ENCODE data around the gene EHD2. TPM values are rescaled to one million over a fixed set of nuclear protein-coding genes. Genes with fewer than 3 reads are reported as not detected.

Gene EHD2
- total and polyA plus RNA-seq, 2 of the 4 experiments (the other 2 are of a cell fraction) = 35.3 to 181 TPM

DNA sequence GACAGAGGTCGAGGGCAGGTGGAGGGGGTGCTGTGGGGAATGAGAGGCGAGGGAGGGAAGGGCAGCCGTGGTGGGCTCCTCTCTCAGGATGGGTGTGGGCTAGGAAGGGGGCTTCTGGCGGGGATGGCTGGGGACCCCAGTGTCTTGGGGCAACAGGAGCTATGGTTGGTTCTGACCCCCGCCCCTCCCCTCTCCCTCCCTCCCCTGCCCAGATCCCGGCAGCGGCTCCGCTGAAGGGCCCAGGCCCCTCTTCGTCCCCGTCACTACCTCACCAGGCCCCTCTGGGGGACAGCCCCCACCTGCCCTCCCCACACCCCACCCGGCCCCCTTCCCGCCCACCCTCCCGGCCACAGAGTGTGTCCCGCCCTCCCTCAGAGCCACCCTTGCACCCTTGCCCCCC is 19.3 kb upstream of the EHD2 start:
- ChIA-PET POLR2A (ENCODE audit: unreplicated experiment) (no interaction called here), CTCF (no interaction called here)
- Histone ChIP-seq H3K9ac (ENCODE audit: low read depth, low read length) (no peak overlapping the region), H2BK5ac (ENCODE audit: low read depth, low read length, poor library complexity, severe bottlenecking) (no peak overlapping the region), H3K4me3 (ENCODE audit: insufficient read depth, low read depth, low read length) (no peak overlapping the region), H3K9me1 (ENCODE audit: insufficient read depth, low read length) (peaks cover 5% of the 10 kb centered on the region; the same call in 1 of the 2 replicates), H3K27ac (ENCODE audit: insufficient read depth, low read length) (no peak overlapping the region), H4K20me1 (ENCODE audit: insufficient read depth, low read length) (peaks cover 22% of the 10 kb centered on the region), H3K14ac (replicated peaks; ENCODE audit: low read depth, low read length) (no peak overlapping the region), H4K8ac (ENCODE audit: low read depth in 2 of 2, low read length in 2 of 2) (no peak overlapping the region), H3K23ac (ENCODE audit: low read depth, low read length) (no peak overlapping the region), H2BK120ac (ENCODE audit: low read depth, low read length) (no peak overlapping the region), H3K18ac (ENCODE audit: low read depth, low read length) (no peak overlapping the region), H3K36me3 (ENCODE audit: control insufficient read depth, insufficient read depth, low read length) (peaks cover 30% of the 10 kb centered on the region), H4K5ac (ENCODE audit: low read depth, low read length) (no peak overlapping the region), H3K56ac (ENCODE audit: extremely low read depth, insufficient read depth, low read length) (no peak overlapping the region), H3K27me3 (ENCODE audit: control insufficient read depth, insufficient read depth, low read length) (no peaks in the 10 kb centered on the region), H2BK20ac (ENCODE audit: low read depth, low read length) (no peak overlapping the region), H4K91ac (ENCODE audit: insufficient read depth, low read depth, low read length) (no peak overlapping the region), H3K4me1 (ENCODE audit: control insufficient read depth, insufficient read depth, low read length) (no peaks in the 10 kb centered on the region), H2AFZ (replicated peaks; ENCODE audit: low read length, poor library complexity) (no peak overlapping the region), H2BK15ac (ENCODE audit: low read depth, low read length) (no peak overlapping the region), H3K4me2 (ENCODE audit: low read depth, low read length) (no peak overlapping the region), H2AK5ac (ENCODE audit: low read depth, low read length) (no peak overlapping the region), H2AK9ac (replicated peaks; ENCODE audit: low read depth, low read length, poor library complexity) (no peak overlapping the region), H3K4ac (ENCODE audit: low read depth, low read length) (no peak overlapping the region), H3K9me3 (ENCODE audit: control insufficient read depth, insufficient read depth, low read length) (no peaks in the 10 kb centered on the region), H3K79me1 (ENCODE audit: low read depth in 1 of 2, low read length in 2 of 2) (peaks cover 3 to 38% of the 10 kb centered on the region in 2 experiments; a peak in 3 of 4 replicates)
- in situ Hi-C loops (cut with MboI; ENCODE audit: low sequenced_read_pairs) (no loop called here), dilution Hi-C loops (cut with HindIII; ENCODE audit: low sequenced_read_pairs, unreplicated experiment) (no loop called here), intact Hi-C loops (cut with micrococcal nuclease) (no loop called here)
- TF ChIP-seq, protein P1, sequence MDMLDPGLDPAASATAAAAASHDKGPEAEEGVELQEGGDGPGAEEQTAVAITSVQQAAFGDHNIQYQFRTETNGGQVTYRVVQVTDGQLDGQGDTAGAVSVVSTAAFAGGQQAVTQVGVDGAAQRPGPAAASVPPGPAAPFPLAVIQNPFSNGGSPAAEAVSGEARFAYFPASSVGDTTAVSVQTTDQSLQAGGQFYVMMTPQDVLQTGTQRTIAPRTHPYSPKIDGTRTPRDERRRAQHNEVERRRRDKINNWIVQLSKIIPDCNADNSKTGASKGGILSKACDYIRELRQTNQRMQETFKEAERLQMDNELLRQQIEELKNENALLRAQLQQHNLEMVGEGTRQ (IDR thresholded peaks at IDR 0.05; ENCODE audit: low read depth, low read length) = no peak
- no peak for TF ChIP-seq SMC3 (IDR thresholded peaks at IDR 0.05; ENCODE audit: low read depth, low read length)
- no peak for TF ChIP-seq POLR2A (IDR thresholded peaks at IDR 0.05; ENCODE audit: low read depth, low read length)
- TF ChIP-seq, protein P2, sequence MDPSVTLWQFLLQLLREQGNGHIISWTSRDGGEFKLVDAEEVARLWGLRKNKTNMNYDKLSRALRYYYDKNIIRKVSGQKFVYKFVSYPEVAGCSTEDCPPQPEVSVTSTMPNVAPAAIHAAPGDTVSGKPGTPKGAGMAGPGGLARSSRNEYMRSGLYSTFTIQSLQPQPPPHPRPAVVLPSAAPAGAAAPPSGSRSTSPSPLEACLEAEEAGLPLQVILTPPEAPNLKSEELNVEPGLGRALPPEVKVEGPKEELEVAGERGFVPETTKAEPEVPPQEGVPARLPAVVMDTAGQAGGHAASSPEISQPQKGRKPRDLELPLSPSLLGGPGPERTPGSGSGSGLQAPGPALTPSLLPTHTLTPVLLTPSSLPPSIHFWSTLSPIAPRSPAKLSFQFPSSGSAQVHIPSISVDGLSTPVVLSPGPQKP (IDR thresholded peaks at IDR 0.05; ENCODE audit: borderline replicate concordance, low read depth, low read length) = no peak
- no peak for TF ChIP-seq RCOR1 (IDR thresholded peaks at IDR 0.05; ENCODE audit: insufficient replicate concordance, low read length)
- TF ChIP-seq CHD1 (IDR thresholded peaks at IDR 0.05; ENCODE audit: low read depth, low read length) = no peak
- TF ChIP-seq FOS (IDR thresholded peaks at IDR 0.05; ENCODE audit: low read depth, low read length) = no peak
- no peak for TF ChIP-seq MXI1 (IDR thresholded peaks at IDR 0.05; ENCODE audit: borderline replicate concordance, low read depth, low read length)
- TF ChIP-seq BHLHE40 (IDR thresholded peaks at IDR 0.05; ENCODE audit: low read depth, low read length) = no peak
- no peak for TF ChIP-seq RAD21 (IDR thresholded peaks at IDR 0.05; ENCODE audit: low read length)
- WGBS, 2 experiments (ENCODE audit: extremely low coverage in 2 of 2, insufficient read length in 1 of 2) = 100% methylated on average over 1 of the region's 14 CpGs; no CpG with 5 or more reads in 1 of the 2 experiments
- DNase-seq (no peak), ATAC-seq (ENCODE audit: low read depth) (no peak)
- no TSS peak for BruUV-seq (replicated peaks)

Data from IMR-90 (cell line).